TTC549 (cell line): ENCODE results near the gene TNFSF9.
"Not testable (repeated sequence)": the region's sequence is repeated elsewhere in the genome, so short reads cannot be mapped to it uniquely, and the experiment has no call there.

Source experiments
- FAIRE-seq: peaks from 2 replicates; lab custom pipeline; 2012; peaks lifted over from hg19 to GRCh38; lab: Jason Lieb, UNC

TNFSF9 gene

DNA sequence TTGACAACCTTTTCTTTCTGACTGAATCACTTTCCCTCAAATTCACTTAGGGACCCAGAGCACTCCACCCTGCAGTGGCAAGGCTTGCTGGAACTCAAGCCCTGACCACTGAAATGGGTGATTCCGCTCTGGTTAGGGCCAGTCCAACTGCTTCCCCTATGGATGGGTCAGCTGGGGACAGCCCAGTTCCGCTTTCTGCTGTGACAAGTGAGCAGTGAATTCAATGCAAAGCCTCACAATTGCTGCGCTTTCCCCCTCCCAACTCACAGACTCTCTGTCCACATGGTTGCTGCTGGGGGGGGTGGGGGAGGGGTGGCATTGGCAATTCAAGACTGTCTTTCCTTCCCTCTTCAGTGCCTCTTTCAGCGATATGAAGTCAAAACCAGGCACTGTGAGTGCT, 41.4 kb downstream of the TNFSF9 start:
- FAIRE-seq, result no peak

DNA sequence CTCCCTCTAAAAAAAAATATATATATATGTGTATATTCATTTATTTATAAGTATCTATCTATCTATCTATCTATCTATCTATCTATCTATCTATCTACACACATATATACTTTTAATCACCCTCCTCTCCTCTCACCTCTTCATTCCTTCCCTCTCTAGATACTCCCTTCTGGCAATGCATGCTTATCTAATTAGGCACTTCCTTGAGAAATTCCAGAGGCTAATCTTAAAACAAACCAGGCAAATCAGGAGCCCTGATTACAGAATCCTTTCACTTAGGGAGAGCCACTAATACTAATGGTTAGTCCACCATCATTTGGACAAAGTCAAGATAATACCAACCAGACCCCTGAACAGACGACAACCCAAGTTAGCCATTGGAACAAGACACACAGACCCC, 42.5 kb downstream of the TNFSF9 start:
- no peak for FAIRE-seq

DNA sequence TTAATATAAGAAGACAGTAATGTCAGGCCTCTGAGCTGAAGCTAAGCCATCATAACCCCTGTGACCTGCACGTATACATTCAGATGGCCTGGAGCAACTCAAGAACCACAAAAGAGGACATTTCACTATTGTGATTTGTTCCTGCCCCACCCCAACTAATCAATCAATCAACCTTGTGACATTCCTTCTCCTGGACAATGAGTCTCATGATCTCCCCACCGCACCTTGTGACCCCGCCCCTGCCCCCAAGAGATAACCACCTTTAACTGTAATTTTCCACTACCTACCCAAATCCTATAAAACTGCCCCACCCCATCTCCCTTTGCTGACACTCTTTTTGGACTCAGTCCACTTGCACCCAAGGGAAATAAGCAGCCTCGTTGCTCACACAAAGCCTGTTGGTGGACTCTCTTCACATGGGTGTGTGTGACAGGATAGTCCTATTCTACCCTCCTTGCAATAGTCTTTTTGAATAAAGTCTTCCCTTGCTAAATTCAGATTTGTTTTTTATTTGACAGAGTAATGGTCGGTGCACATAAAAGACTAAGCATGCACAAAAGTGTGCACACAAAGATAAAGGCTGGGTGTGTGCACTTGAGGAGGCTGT, 46.1 kb downstream of the TNFSF9 start:
- FAIRE-seq, result no peak

- peak; percentile 89 for FAIRE-seq
These were observed 46.8 kb downstream of the TNFSF9 start for GRCh38 chr19:6577476-6578125.

GRCh38 chr19:6579450-6580178, 48.8 kb downstream of the TNFSF9 start:
- no peak for FAIRE-seq

- FAIRE-seq, result no peak
These were observed 49.5 kb downstream of the TNFSF9 start for GRCh38 chr19:6580313-6580712.

- not testable (repeated sequence) for FAIRE-seq
These were observed 52.0 kb downstream of the TNFSF9 start for GRCh38 chr19:6582515-6583484.
